Measurements from ENCODE around the gene TSKU.

Gene TSKU

GRCh38 chr11:76777305-76777704 is 5.9 kb upstream of the TSKU start:
- no peak for TF ChIP-seq CTCF (IDR thresholded peaks at IDR 0.05; ENCODE audit: borderline replicate concordance, insufficient read depth, low read depth, low read length)
- no peak overlapping the region for H3K4me3 ChIP-seq (ENCODE audit: low read depth, low read length)

GRCh38 chr11:76777876-76778275 is 5.3 kb upstream of the TSKU start:
- H3K4me3 ChIP-seq (ENCODE audit: low read depth, low read length): no peak overlapping the region
- no peak for TF ChIP-seq CTCF (IDR thresholded peaks at IDR 0.05; ENCODE audit: borderline replicate concordance, insufficient read depth, low read depth, low read length)

- no peak for TF ChIP-seq CTCF (IDR thresholded peaks at IDR 0.05; ENCODE audit: borderline replicate concordance, insufficient read depth, low read depth, low read length)
- no peak overlapping the region for H3K4me3 ChIP-seq (ENCODE audit: low read depth, low read length)
Observed at GRCh38 chr11:76778874-76779273, 4.3 kb upstream of the TSKU start.

- TF ChIP-seq CTCF (IDR thresholded peaks at IDR 0.05; ENCODE audit: borderline replicate concordance, insufficient read depth, low read depth, low read length): no peak
- no peak overlapping the region for H3K4me3 ChIP-seq (ENCODE audit: low read depth, low read length)
Observed at GRCh38 chr11:76781046-76781801, 1.9 kb upstream of the TSKU start.

GRCh38 chr11:76781807-76782530 is 1.2 kb upstream of the TSKU start:
- no peak overlapping the region for H3K4me3 ChIP-seq (ENCODE audit: low read depth, low read length)

GRCh38 chr11:76782531-76783293 is 444 bp upstream of the TSKU start:
- TF ChIP-seq CTCF (IDR thresholded peaks at IDR 0.05; ENCODE audit: borderline replicate concordance, insufficient read depth, low read depth, low read length): no peak
- no peak overlapping the region for H3K4me3 ChIP-seq (ENCODE audit: low read depth, low read length)

More at GRCh38 chr11:76781807-76782530, 1.2 kb upstream of the TSKU start:
- no peak for TF ChIP-seq CTCF (IDR thresholded peaks at IDR 0.05; ENCODE audit: borderline replicate concordance, insufficient read depth, low read depth, low read length)
